Adrenal gland (tissue), 5 donors: ENCODE data around the gene TSPAN18.

ENCODE experiments used
- POLR2A ChIP-seq, 2 donors: fragments of 450-650 bp; IDR thresholded peaks; one replicate each; pipeline ENCODE4 v1.6.1; 2017; ENCODE audit warnings: antibody characterized with exemption in 2 of 2, mild to moderate bottlenecking in 2 of 2, moderate library complexity in 1 of 2
- TF ChIP-seq, protein P1 (sequence below), 6 experiments: fragments of 450-650 bp in 4 of 6; fragments of 200-600 bp in 2 of 6; sonication (generic) in 1 of 6; IDR thresholded peaks; 1 replicate in 5 of 6; 2 replicates in 1 of 6; pipeline versions ENCODE4 v1.5.1 to v1.8.0; 2016 to 2021; ENCODE audit warnings: antibody characterized with exemption in 6 of 6, mild to moderate bottlenecking in 2 of 6, moderate library complexity in 1 of 6
- donor health status: DM: no; HTN: no; CAD: no.

GRCh38 chr11:44711113-44711786 lies 15.5 kb upstream of the TSPAN18 start:
- TF ChIP-seq POLR2A (IDR thresholded peaks at IDR 0.05), result no peak
- TF ChIP-seq, protein P1, sequence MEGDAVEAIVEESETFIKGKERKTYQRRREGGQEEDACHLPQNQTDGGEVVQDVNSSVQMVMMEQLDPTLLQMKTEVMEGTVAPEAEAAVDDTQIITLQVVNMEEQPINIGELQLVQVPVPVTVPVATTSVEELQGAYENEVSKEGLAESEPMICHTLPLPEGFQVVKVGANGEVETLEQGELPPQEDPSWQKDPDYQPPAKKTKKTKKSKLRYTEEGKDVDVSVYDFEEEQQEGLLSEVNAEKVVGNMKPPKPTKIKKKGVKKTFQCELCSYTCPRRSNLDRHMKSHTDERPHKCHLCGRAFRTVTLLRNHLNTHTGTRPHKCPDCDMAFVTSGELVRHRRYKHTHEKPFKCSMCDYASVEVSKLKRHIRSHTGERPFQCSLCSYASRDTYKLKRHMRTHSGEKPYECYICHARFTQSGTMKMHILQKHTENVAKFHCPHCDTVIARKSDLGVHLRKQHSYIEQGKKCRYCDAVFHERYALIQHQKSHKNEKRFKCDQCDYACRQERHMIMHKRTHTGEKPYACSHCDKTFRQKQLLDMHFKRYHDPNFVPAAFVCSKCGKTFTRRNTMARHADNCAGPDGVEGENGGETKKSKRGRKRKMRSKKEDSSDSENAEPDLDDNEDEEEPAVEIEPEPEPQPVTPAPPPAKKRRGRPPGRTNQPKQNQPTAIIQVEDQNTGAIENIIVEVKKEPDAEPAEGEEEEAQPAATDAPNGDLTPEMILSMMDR (IDR thresholded peaks at IDR 0.05), result no peak
